HG03064 (cell line): ENCODE data around the gene PCDHGB5.
A peak's percentile ranks its signal among the peaks of the same experiment; 100 is the strongest.
"Not testable (repeated sequence)": the region's sequence is repeated elsewhere in the genome, so short reads cannot be mapped to it uniquely, and the experiment has no call there.

Experiments used
- ATAC-seq: cut with Tn5 transposase; IDR thresholded peaks from one replicate; pipeline ENCODE4 v1.9.1; 2021; ENCODE audit warnings: low read depth; ENCODE audit not compliant: unreplicated experiment

PCDHGB5 gene

DNA sequence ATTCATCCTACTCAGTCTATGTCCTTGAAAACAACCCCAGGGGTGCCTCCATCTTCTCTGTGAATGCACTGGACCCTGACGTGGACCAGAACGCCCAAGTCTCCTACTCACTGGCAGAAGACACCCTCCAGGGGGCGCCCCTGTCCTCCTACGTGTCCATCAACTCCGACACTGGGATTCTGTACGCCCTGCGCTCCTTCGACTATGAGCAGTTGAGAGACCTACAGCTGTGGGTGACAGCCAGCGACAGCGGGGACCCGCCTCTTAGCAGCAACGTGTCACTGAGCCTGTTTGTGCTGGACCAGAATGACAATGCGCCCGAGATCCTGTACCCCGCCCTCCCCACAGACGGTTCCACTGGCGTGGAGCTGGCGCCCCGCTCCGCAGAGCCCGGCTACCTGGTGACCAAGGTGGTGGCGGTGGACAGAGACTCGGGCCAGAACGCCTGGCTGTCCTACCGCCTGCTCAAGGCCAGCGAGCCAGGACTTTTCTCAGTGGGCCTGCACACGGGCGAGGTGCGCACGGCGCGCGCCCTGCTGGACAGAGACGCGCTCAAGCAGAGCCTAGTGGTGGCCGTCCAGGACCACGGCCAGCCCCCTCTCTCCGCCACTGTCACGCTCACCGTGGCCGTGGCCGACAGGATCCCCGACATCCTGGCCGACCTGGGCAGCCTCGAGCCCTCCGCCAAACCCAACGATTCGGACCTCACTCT lies 22.1 kb upstream of the PCDHGB5 start:
- ATAC-seq, result not testable (repeated sequence)

DNA sequence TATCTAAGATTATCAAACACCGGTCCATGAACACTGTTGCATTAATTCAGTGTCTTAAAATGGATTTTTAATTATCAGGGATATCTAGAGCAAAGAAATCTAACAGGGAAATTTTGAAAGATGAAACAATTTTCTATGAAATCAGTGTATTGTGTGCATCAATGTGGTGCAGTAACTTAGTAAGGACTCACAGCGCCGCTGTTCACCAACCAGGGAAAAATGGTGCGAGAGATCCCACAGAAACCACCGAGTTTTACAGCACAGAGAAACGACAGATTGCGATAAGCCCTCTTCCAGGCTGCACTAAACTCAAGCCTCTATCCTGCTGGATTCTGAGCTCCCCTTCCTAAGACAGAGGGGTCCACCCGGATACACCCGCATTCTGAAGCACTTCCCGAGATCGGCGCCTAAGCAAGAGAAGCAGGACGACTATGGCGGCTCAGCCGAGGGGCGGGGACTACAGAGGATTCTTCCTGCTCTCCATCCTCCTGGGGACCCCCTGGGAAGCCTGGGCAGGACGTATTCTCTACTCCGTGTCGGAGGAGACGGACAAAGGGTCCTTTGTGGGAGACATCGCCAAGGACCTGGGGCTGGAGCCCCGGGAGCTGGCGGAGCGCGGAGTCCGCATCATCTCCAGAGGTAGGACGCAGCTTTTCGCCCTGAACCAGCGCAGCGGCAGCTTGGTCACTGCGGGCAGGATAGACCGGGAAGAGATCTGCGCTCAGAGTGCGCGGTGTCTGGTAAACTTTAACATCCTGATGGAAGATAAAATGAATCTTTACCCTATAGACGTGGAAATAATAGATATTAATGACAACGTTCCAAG lies 15.1 kb upstream of the PCDHGB5 start, which contains the start of gene PCDHGA7:
Gene PCDHGA7 (plus strand): TSS at position 274 of the 826 bp plus-strand sequence. CDS start 158 bp downstream, at position 432.
- no peak for ATAC-seq

GRCh38 chr5:141383345-141383744 lies 14.4 kb upstream of the PCDHGB5 start:
- no peak for ATAC-seq

DNA sequence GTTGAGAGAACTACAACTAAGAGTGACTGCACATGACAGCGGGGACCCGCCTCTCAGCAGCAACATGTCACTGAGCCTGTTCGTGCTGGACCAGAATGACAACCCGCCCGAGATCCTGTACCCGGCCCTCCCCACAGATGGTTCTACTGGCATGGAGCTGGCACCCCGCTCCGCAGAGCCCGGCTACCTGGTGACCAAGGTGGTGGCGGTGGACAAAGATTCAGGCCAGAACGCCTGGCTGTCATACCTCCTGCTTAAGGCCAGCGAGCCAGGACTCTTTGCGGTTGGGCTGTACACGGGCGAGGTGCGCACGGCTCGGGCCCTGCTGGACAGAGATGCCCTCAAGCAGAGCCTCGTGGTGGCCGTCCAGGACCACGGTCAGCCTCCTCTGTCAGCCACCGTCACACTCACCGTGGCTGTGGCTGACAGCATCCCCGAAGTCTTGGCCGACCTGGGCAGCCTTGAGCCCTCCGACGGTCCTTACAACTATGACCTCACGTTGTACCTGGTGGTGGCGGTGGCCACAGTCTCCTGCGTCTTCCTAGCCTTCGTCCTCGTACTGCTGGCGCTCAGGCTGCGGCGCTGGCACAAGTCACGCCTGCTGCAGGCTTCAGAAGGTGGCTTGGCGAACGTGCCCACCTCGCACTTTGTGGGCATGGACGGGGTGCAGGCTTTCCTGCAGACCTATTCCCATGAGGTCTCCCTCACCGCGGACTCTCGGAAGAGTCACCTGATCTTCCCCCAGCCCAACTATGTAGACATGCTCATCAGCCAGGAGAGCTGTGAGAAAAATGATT lies 13.1 kb upstream of the PCDHGB5 start:
- no peak for ATAC-seq

- ATAC-seq, result peak; percentile 87
These were observed 10.0 kb upstream of the PCDHGB5 start, which contains the start of gene PCDHGB4 for GRCh38 chr5:141387557-141388311. Gene PCDHGB4 (plus strand): TSS chr5:141387698. CDS start chr5:141387885, 187 bp downstream.

GRCh38 chr5:141388661-141389060 lies 9.1 kb upstream of the PCDHGB5 start:
- ATAC-seq, result no peak

DNA sequence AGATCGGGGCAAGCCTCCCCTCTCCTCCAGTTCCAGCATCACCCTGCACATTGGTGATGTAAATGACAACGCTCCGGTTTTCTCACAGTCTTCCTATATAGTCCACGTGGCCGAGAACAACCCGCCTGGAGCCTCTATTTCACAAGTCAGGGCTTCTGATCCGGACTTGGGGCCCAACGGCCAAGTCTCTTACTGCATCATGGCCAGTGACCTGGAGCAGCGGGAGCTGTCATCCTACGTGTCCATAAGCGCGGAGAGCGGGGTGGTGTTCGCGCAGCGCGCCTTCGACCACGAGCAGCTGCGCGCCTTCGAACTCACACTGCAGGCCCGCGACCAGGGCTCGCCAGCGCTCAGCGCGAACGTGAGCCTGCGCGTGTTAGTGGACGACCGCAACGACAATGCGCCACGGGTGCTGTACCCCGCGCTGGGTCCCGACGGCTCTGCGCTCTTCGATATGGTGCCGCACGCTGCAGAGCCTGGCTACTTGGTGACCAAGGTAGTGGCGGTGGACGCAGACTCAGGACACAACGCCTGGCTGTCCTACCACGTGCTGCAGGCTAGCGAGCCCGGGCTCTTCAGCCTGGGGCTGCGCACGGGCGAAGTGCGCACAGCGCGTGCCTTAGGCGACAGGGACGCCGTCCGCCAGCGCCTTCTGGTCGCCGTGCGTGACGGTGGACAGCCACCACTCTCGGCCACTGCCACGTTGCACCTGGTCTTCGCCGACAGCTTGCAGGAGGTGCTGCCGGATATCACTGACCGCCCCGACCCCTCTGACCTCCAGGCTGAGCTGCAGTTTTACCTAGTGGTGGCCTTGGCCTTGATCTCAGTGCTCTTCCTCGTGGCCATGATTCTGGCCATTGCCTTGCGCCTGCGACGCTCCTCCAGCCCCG lies 8.3 kb upstream of the PCDHGB5 start:
- ATAC-seq, result no peak

GRCh38 chr5:141392429-141393198 lies 5.1 kb upstream of the PCDHGB5 start, which contains the start of gene PCDHGA8:
Gene PCDHGA8 (plus strand): TSS chr5:141392633. CDS start chr5:141392814, 181 bp downstream.
- ATAC-seq, result no peak

GRCh38 chr5:141393267-141393666 lies 4.5 kb upstream of the PCDHGB5 start:
- no peak for ATAC-seq

DNA sequence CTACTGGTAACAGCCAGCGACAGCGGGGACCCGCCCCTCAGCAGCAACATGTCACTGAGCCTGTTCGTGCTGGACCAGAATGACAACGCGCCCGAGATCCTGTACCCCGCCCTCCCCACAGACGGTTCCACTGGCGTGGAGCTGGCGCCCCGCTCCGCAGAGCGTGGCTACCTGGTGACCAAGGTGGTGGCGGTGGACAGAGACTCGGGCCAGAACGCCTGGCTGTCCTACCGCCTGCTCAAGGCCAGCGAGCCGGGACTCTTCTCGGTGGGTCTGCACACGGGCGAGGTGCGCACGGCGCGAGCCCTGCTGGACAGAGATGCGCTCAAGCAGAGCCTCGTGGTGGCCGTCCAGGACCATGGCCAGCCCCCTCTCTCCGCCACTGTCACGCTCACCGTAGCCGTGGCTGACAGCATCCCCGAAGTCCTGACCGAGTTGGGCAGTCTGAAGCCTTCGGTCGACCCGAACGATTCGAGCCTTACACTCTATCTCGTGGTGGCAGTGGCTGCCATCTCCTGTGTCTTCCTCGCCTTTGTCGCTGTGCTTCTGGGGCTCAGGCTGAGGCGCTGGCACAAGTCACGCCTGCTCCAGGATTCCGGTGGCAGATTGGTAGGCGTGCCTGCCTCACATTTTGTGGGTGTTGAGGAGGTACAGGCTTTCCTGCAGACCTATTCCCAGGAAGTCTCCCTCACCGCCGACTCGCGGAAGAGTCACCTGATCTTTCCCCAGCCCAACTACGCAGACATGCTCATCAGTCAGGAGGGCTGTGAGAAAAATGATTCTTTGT lies 3.2 kb upstream of the PCDHGB5 start:
- ATAC-seq, result not testable (repeated sequence)

DNA sequence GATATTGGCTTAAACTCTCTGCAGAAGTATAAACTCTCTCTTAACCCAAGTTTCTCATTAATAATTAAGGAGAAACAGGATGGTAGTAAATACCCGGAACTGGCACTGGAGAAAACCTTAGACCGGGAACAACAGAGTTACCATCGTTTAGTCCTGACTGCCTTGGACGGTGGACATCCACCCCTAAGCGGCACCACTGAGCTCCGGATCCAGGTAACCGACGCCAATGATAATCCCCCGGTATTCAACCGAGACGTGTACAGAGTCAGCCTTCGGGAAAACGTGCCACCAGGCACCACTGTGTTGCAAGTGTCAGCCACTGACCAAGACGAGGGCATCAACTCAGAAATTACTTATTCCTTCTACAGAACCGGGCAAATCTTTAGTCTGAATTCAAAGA lies 861 bp downstream of the PCDHGB5 start:
- no peak for ATAC-seq

DNA sequence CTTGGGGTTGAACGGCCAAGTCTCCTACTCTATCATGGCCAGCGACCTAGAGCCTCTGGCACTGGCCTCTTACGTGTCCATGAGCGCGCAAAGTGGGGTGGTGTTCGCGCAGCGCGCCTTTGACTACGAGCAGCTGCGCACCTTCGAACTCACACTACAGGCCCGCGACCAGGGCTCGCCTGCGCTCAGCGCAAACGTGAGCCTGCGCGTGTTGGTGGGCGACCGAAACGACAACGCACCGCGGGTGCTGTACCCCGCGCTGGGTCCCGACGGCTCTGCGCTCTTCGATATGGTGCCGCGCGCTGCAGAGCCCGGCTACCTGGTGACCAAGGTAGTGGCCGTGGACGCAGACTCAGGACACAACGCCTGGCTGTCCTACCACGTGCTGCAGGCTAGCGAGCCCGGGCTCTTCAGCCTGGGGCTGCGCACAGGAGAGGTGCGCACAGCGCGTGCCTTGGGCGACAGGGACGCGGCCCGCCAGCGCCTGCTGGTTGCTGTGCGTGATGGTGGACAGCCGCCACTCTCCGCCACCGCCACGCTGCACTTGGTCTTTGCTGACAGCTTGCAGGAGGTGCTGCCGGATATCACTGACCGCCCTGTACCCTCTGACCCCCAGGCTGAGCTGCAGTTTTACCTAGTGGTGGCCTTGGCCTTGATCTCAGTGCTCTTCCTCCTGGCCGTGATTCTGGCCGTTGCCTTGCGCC lies 2.0 kb downstream of the PCDHGB5 start:
- no peak for ATAC-seq

DNA sequence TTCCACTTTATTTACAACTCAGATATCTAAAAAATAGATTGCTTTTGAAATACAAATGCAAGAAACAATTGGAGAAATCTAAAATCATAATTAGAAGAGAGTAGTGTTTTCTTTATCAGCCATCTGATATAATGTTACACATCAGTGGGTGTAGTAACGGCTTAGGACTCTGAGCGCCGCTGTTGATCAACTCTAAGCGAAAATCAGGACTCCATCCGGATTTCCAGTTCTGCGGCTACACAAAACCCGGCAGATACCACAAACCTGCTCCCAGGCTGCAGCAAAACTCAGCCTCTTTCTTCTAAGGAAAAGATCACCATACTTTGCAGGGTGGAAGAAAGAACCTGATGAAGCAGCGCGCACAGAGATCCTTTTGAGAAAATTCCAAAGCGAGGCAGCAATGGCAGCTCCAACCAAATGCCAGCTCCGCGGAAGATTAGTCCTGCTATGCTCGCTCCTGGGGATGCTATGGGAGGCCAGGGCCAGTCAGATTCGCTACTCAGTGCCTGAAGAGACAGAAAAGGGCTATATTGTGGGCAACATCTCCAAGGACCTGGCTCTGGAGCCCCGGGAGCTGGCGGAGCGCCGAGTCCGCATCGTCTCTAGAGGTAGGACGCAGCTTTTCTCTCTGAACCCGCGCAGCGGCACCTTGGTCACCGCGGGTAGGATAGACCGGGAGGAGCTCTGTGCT lies 5.0 kb downstream of the PCDHGB5 start, which contains the start of gene PCDHGA9:
Gene PCDHGA9 (plus strand): TSS at position 226 of the 691 bp plus-strand sequence. CDS start 175 bp downstream, at position 401.
- no peak for ATAC-seq

DNA sequence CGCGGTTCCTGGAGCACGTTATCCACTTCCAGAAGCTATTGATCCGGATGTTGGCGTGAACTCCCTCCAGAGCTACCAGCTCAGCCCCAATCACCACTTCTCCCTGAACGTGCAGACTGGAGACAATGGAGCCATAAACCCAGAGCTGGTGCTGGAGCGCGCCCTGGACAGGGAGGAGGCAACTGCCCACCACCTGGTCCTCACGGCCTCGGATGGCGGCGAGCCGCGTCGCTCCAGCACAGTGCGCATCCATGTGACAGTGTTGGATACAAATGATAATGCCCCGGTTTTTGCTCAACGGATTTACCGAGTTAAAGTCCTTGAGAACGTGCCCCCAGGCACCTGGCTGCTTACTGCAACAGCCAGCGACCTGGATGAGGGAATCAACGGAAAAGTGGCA lies 5.6 kb downstream of the PCDHGB5 start:
- no peak for ATAC-seq

DNA sequence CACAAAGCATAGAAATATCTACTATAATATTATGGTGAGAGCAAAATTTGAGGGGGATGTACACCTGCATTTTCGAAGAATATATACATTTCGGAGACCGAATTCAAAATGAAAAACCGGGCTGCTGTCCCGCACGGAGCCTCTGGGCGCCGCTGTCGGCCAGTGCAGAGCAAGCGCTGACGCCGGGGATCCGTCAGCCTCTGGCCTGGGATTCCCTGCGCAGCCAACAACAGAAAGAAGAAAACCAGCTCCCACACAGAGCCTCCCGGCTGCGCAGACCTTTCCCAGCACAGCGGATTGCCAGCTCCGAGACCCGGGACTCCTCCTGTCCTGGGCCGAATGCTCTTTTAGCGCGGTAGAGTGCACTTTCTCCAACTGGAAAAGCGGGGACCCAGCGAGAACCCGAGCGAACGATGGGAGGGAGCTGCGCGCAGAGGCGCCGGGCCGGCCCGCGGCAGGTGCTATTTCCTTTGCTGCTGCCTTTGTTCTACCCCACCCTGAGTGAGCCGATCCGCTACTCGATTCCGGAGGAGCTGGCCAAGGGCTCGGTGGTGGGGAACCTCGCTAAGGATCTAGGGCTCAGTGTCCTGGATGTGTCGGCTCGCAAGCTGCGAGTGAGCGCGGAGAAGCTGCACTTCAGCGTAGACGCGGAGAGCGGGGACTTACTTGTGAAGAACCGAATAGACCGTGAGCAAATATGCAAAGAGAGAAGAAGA lies 10.2 kb downstream of the PCDHGB5 start, which contains the start of gene PCDHGB6:
Gene PCDHGB6 (plus strand): TSS at position 232 of the 716 bp plus-strand sequence. CDS start 182 bp downstream, at position 414.
- ATAC-seq, result not testable (repeated sequence)
